LHCN-M2 (cell line): ENCODE data around the gene CASP6. TPM values are rescaled to one million over a fixed set of nuclear protein-coding genes. Genes with fewer than 3 reads are reported as not detected.
A peak's percentile ranks its signal among the peaks of the same experiment; 100 is the strongest.
"Not testable (repeated sequence)": the region's sequence is repeated elsewhere in the genome, so short reads cannot be mapped to it uniquely, and the experiment has no call there.

Experiments
- DNase-seq: peaks from one replicate; pipeline ENCODE4 v3.0.0-alpha.2; 2012; ENCODE audit warnings: low read depth
- total RNA-seq: library from RNA; depleted of rRNA; stranded (reverse); fragments of >200 nt; gene quantifications from 2 replicates; pipeline ENCODE4 v1.2.3, GENCODE V29; 2014

CASP6 gene
- total RNA-seq, 1 experiment from 2014 or later, result 33.0 TPM

DNA sequence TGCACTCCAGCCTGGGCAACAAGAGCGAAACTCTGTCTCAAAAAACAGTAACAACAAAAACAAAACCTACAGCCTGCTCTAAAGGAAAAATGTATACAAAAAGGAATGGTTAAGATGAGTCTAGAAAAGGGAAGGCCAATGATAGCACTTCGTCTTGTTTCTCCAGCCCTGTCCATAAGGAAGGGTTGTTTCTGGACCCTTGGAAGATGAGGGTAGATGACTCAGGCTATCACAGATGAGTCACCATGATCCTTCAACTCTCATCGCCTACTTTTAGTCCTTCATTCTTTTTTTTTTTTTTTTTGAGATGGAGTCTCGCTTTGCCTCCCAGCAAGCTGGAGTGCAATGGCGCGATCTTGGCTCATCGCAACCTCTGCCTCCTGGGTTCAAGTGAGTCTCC is 17.8 kb upstream of the CASP6 start:
- peak; percentile 46 for DNase-seq

DNA sequence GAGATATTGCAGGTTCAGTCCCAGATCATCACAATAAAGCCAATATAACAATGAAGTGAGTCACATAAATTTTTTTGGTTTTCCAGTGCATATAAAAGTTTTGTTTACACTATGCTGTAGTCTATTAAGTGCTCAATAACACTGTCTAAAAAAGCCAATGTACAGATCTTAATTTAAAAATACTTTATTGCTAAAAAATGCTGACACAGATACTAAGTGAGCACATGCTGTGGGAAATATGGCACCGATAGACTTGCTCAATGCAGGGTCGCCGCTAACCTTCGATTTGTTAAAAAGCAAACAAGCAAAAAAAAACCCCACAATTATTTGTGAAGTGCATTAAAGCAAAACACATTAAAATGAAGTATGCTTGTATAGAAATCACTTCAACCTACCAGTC is 16.4 kb upstream of the CASP6 start:
- DNase-seq, result no peak

DNA sequence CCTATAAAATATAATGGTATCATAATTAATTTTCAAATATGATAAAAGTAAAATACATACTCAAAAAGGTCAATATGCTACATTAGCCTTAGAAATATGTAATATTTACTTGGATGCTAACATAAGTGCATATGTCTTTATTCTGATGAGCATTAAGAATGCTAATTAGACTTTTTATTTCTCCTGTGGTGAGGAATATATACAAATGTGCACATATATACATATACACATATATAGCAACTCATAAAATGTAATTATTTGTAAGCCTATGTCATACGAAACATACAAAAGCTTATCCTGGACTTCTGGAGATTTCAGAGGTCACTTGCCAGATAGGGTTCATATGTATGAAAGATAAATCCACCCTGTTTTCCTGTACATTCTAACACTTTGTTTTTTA is 15.5 kb upstream of the CASP6 start:
- DNase-seq, result no peak

DNA sequence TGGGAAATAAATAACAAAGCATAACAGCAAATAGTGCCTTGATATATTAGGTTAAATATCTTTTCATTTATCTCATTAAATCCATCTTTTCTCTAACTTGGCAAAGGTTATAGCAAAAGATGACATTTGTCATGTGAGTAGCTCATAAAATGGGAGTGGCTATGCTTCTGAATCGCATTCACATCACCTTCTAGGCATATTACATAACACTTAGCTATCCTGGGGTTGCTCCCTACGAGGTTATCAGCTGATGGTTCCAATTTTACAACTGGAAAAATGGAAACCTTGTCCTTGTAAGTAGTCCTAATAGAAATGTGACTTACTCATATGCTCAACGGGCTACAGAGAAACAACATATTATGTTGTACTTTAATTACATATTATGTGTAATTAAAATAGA is 10.3 kb upstream of the CASP6 start:
- no peak for DNase-seq

DNA sequence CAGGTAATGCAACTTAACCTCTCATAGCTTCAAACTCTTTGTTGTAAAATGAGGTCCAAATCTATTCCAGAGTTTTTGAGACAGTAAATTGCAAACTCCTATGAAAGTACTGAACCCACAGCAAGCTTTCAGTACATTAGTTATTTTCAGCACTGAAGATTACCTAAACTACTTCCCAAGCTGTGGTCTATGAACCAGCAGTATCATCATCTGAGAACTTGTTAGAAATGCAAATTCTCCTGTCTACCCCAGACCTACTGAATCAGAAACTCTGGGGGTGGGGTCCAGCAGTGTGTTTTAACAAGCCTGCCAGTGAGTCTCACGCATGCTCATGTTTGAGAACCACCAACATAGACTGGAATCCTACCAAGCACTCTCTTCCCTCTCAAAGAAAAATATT is 5.7 kb upstream of the CASP6 start:
- DNase-seq, result no peak

DNA sequence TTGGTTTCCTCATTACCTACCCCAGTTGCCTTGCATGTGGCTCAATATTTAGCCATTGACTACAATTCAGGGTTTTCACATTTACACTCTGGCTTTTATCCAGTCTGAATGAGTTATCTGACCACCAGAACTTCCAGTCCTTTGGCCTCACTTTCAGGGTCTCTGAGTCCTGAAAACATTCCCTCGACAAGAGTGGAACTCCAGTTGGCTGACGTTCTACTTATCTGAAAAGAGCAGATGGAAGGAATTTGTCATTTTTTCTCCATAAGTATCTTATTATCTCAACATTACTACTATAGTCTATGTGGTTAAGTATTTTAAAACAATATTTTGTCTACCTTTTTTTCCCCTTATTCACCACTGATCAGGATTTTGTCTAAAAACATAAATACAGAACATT is 5.2 kb upstream of the CASP6 start:
- no peak for DNase-seq

DNA sequence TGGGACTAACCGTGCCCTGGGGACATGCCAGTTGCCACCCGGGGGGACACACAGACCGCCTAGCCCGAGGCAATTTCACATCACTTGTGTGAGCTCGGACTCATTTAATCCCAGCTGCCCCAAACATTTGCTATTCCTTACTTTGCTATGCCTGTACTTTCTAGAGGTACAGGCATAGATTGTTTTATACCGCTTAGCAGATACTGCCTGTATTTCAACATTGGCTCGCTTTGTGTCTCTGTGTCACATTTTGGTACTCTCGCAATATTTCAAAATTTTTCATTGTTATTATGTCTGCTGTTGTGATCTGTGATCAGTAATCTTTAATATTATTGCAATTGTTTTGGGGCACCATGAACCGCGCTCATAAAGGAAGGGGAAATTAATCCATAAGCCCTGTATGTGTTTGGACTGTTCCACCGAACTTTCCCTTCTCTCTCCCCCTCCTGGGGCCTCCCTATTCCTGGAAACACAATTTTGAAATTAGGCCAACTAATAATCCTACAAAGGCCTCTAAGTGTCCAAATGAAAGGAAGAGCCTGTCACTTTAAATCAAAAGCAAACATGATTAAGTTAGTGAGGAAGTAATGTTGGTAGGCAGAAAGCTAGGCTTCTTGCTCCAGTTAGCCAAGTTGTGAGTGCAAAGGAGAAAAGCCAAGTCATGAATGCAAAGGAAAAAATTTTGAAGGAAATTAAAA is 568 bp upstream of the CASP6 start:
- peak; percentile 16 for DNase-seq

DNA sequence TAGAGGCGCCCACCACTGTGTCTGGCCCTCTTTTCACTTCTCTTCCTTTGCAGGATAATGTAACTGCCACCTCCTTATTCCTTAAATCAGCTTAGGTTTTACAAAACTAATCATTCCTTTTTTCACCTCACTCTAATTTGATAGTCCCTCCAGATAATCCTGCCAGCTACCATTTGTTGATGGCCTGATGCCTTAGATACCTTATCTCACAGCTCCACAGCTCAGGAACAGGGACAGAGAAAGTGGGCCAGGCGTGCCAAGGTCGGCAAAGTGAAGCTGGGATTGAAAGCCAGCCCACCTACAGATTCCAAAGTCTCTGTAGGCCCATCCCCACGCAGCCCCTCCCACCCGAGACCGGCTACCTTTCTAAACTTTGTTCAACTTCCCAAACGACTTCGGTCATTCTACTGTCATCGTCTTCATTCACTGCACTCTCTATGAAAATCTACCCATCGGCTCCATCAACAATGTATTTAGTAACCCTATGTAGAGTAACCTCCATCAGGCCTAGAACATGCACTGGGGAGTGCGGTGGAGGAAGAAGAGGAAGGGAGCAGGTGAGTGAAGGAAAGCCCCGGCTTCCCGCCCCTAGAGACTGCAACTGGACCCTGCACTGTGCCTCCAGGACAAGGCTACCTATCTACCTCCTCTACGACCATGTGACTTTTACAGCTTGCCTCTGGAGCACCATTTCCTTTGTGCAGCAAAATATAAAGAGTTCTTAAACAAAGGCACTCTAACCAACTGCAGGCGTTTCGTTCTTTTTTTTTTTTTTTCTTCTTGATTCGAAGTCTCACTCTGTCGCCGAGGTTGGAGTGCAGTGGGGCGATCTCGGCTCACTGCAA is 1.5 kb downstream of the CASP6 start:
- no peak for DNase-seq

DNA sequence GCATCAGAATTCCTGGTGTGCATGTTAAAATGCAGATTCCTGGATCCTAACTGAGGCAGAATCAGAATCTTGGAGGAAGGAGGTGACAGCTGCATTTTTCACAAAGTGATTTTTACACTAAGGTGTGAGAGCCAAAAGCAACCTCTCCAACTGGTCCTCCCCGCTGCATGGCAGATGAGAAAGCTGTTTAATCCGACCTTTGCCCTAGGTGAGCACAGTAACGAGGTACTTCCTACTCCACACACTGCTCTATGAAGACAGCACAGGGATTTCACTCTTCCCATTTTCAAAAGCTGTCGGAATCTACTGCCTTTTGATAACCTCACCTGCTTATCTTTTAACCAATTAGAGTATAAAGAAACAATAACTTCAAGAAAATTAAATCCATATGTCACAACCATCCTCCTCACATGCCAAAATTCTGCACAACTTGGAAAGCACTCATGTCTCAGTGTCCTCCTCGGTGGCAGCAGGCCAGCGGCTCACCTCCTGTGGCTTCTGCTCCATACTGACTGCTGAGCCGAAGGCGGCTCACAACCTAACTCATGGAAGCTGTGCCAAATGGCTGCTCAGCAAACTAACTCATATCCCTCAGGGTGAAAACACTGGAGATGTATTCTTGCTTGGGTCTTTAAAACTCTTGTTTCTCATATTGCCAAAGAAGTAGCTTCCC is 3.6 kb downstream of the CASP6 start:
- DNase-seq, result no peak

DNA sequence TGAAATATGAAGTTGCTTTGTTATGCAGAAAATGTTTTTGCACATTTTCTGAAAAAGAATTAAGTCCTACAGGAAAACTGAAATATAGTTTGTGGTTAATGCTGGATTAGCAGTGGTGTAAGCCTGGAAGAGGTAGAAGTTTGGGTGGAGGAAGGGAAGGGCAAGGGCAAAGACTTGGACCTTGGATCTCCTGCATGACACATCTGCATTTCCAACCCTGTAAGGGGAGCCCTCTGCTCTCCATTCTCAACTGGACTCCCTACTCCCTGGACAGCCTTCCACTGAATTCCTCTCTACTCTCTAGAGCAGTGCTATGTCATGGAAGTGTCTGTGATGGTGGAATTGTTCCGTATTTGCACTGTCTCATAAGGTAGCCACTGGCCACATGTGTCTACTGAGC is 4.6 kb downstream of the CASP6 start:
- no peak for DNase-seq

DNA sequence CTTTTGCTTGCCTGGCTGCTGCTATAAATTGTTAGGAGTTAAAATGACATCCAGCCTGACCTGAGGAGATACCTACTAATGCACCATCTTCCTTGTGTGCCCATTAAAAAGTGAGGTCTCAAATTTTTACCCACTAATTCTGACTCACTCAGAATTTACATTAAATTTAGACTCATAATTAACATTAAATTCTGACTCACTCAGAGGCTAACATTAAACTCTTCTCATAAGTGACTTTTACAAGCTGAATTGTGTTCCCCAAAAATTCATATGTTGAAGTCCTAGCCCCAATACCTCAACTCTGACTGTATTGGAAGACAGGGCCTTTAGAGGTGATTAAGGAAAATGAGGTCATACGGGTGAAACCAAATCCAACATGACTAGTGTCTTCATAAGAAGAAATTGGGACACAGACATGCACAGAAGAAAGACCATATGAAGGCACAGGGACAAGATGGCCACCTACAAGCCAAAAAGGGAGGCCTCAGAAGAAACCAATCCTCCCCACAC is 11.8 kb downstream of the CASP6 start:
- DNase-seq, result peak; percentile 27

DNA sequence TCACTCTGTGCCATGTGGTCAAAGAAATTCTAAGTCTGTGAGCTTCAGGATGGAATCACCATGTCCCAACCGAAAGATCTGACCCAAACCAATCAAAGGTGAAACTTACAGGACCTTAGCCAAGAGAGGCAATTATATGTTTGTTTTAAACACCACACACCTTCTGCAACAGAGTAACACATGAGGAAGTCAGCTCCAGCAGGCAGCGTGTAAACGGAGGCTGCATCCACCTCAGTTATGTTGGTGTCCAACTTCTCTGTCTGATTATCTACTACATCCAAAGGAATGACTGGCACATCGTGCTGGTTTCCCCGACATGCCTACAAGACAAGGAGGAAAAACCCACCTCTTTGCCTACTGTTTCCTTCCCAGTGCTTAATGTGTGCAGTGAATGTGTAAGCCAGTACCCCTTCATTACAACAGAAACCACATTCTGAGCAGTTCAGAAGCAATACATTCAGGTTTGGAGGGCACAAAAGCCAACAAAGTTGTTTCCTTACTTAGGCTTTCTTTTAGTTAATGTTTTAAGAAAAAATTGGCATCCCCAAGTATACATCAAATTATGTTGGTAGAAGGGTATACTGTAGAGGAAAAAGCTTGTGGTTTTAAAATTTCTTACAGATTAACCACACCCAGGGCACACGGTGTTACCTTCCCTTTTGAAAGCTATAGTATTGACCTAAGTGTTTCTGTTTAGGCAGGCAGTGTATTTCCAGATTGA is 12.4 kb downstream of the CASP6 start:
- DNase-seq, result no peak

DNA sequence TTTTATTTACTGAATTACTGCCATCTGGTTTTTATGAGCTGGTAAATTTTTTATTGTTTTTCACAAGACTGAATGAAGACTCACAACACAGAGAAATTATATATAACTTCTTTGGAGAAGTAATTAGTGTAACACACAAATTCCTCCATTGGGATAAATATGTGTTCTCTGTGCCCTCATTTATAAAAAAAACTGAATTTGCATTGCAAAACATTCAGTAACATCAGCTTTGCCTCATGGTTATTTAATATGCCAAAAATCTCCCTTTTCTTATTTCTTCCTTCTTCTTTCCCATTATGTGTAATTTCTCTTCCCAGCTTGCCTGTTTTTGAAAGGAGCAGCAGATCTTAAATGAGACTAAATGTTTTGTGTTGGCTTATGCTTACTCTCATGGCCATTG is 18.5 kb downstream of the CASP6 start:
- no peak for DNase-seq

DNA sequence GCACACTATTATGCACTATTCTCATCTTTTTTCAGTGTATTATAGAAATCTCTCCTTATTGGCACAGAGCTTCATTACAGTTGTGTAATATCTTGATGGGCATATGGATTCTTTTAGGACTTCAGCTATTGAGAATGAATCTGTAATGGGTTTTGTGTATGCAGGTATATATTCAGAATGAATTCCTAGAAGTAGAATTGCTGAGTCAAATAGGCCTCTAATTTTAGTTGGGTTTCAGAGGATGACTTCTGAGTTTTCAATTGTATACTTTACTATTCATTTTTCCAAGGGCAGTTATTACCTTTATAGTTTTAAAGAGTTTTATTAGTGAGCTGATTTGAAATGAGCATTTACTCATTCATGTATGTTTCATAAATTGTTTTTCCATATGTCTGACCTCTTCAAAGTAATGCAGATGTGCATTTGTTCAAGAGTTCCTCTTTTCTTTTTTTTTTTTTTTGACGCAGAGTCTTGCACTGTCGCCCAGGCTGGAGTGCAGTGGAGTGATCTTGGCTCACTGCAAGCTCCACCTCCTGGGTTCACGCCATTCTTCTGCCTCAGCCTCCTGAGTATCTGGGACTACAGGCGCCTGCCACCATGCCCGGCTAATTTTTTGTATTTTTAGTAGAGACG is 19.5 kb downstream of the CASP6 start:
- no peak for DNase-seq

DNA sequence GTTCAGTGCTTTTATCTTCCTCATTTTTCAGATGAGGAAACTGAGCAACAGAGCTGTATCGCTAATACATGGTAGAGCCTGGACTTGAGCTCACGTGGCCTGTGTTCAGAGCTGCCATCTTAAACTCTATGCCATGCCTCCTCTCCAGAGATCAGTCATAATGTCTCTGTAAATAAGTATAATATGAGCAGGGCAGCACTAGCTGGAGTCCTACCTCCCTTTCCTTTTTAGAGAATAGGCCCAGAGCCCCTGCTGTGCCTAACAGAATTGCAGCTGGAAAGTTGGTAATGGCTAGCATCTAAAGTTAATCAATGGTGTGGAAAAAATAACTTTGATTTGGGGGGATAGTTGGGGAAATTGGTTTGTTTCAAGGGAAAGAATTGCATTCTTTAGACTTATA is 20.4 kb downstream of the CASP6 start:
- DNase-seq, result no peak

DNA sequence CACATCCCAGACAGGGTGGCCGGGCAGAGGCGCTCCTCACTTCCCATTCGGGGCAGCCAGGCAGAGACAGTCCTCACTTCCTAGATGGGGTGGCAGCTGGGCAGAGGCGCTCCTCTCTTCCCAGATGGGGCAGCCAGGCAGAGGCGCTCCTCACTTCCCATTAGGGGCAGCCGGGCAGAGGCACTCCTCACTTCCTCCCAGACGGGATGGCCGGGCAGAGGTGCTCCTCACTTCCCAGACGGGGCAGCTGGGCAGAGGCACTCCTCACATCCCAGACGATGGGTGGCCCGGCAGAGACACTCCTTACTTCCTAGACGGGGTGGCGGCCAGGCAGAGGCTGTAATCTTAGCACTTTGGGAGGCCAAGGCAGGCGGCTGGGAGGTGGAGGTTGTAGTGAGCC is 24.3 kb downstream of the CASP6 start:
- not testable (repeated sequence) for DNase-seq

DNA sequence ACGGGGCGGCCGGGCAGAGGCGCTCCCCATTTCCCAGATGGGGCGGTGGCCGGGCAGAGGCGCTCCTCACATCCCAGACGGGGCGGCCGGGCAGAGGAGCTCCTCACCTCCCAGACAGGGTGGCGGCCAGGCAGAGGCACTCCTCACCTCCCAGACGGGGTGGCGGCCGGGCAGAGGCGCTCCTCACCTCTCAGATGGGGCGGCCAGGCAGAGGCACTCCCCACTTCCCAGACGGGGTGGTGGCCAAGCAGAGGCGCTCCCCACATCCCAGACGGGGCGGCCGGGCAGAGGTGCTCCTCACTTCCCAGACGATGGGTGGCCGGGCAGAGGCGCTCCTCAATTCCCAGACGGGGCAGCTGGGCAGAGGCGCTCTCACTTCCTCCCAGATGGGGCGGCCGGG is 24.8 kb downstream of the CASP6 start:
- DNase-seq, result not testable (repeated sequence)

DNA sequence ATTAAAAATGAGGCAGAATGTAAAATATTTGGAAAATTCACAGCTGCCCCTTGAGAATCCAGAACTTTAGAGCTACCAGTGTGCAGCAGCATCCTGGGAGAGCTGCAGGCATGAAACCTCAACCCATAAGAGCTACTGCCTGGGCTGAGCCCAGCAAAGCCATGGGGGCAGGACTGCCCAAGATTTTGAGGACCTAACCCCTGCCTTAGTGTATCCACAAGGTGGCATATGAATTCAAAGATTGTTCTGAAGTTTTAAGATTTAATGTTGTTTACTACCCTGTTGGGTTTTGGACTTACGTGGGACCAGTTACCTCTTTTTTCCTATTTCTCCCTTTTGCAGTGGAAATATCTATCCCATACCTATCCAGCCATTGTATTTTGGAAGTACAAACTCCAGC is 26.4 kb downstream of the CASP6 start:
- no peak for DNase-seq

DNA sequence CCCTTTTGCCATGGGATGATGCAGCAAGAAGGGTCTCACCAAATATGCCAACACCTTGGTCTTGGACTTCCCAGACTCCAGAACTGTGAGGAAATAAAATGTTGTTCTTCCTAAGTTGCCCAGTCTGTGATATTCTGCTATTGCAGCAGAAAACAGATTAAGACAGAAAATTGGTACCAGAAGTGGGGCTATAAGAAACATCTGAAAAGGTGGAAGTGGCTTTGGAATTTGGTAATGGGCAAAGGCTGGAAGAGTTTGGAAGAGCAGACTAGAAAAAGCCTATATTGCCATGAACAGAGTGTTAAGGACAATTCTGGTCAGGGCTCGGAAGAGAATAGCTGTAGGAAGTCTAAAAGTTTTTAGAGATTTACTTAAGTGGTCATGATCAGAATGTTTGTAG is 27.4 kb downstream of the CASP6 start:
- DNase-seq, result no peak

DNA sequence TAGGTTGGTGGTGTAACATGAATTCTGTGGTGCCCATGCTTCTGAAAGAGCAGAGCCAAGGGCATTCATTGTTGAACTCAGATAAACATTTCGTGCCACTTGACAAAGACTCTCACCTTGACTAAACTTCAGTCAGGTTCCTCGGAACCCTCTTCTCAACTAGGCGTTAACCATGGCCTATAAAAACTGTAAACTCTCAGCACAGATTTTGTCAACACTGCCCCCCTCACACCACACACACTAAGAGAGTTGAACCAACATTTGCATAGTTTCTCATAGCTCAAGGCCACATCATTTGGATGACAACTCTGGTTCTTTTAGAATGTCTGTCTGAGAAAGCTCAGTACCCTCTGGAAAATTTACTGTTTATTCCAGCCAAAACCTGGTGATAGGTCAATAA is 28.1 kb downstream of the CASP6 start:
- no peak for DNase-seq

DNA sequence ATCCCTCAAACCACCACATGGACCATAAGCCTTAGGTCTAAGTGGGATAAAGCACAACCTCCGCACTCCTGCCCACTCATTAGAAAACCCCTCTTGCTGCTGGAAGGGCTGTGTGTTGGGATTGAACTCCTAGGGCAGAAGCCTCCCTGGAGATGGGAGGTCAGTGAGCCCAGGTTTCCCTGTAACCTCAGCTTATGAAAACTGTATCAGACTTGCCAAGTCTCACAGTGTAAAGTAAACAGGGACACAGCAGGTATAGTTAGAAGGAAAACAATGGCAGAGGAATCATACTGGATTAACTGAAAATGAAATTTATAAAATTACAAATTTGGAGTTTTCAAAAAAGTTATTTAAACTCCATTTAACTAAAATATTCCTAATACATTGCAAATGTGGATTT is 29.9 kb downstream of the CASP6 start:
- DNase-seq, result no peak
